HG02642 (cell line): ENCODE data around the gene CETP.
"Not testable (repeated sequence)": the region's sequence is repeated elsewhere in the genome, so short reads cannot be mapped to it uniquely, and the experiment has no call there.

Experiments
- ATAC-seq: cut with Tn5 transposase; IDR thresholded peaks from one replicate; pipeline ENCODE4 v1.9.1; 2021; ENCODE audit warnings: mild to moderate bottlenecking; ENCODE audit not compliant: unreplicated experiment, poor library complexity

CETP gene

GRCh38 chr16:56977823-56978430, 16.2 kb downstream of the CETP start:
- no peak for ATAC-seq

GRCh38 chr16:56980201-56980535, 18.4 kb downstream of the CETP start:
- no peak for ATAC-seq

GRCh38 chr16:56980792-56981724, 19.3 kb downstream of the CETP start:
- ATAC-seq, result peak; percentile 52

- ATAC-seq, result no peak
Observed at GRCh38 chr16:56981729-56982271, 20.1 kb downstream of the CETP start.

- ATAC-seq, result no peak
Observed at GRCh38 chr16:56982695-56983094, 20.9 kb downstream of the CETP start.

- ATAC-seq, result no peak
Observed at GRCh38 chr16:56983211-56983751, 21.5 kb downstream of the CETP start.

GRCh38 chr16:56984639-56985038, 22.9 kb downstream of the CETP start:
- ATAC-seq, result no peak

- ATAC-seq, result no peak
Observed at GRCh38 chr16:56985288-56985961, 23.7 kb downstream of the CETP start.

- no peak for ATAC-seq
Observed at GRCh38 chr16:56985962-56986360, 24.2 kb downstream of the CETP start.

GRCh38 chr16:56986361-56986760, 24.6 kb downstream of the CETP start:
- ATAC-seq, result no peak

GRCh38 chr16:56986908-56987307, 25.2 kb downstream of the CETP start:
- not testable (repeated sequence) for ATAC-seq

- no peak for ATAC-seq
Observed at GRCh38 chr16:56987692-56988091, 25.9 kb downstream of the CETP start.

- ATAC-seq, result no peak
Observed at GRCh38 chr16:56988161-56988947, 26.6 kb downstream of the CETP start.

GRCh38 chr16:56988948-56989945, 27.5 kb downstream of the CETP start, which contains the start of gene NLRC5:
Gene NLRC5 (plus strand): TSS chr16:56989557. CDS start chr16:57020713, 31,156 bp downstream.
- peak; percentile 85 for ATAC-seq

GRCh38 chr16:56989988-56990387, 28.2 kb downstream of the CETP start:
- no peak for ATAC-seq

GRCh38 chr16:56990407-56991286, 28.9 kb downstream of the CETP start:
- ATAC-seq, result no peak

- not testable (repeated sequence) for ATAC-seq
Observed at GRCh38 chr16:56992431-56992830, 30.7 kb downstream of the CETP start.

- no peak for ATAC-seq
Observed at GRCh38 chr16:56993204-56993603, 31.5 kb downstream of the CETP start.
